GM19240 (cell line): ENCODE measurements around the gene MEGF11.

Source experiments
- DNase-seq: peaks from one replicate; pipeline ENCODE4 v3.0.0; 2011; ENCODE audit warnings: low spot score; ENCODE audit not compliant: insufficient read length

Gene MEGF11

GRCh38 chr15:66067687-66068086 is 185.9 kb downstream of the MEGF11 start:
- DNase-seq, result no peak

GRCh38 chr15:66066481-66066880 is 187.1 kb downstream of the MEGF11 start:
- DNase-seq, result no peak

GRCh38 chr15:66066005-66066404 is 187.5 kb downstream of the MEGF11 start:
- DNase-seq, result no peak

GRCh38 chr15:66065325-66065724 is 188.2 kb downstream of the MEGF11 start:
- no peak for DNase-seq

- no peak for DNase-seq
Measured at GRCh38 chr15:66063147-66063546, 190.4 kb downstream of the MEGF11 start.

- DNase-seq, result no peak
Measured at GRCh38 chr15:66057089-66057488, 196.5 kb downstream of the MEGF11 start.

GRCh38 chr15:66053991-66054390 is 199.6 kb downstream of the MEGF11 start:
- no peak for DNase-seq

GRCh38 chr15:66051833-66052232 is 201.7 kb downstream of the MEGF11 start:
- no peak for DNase-seq

GRCh38 chr15:66050264-66050663 is 203.3 kb downstream of the MEGF11 start:
- DNase-seq, result no peak

- no peak for DNase-seq
Measured at GRCh38 chr15:66049353-66049752, 204.2 kb downstream of the MEGF11 start.

- no peak for DNase-seq
Measured at GRCh38 chr15:66047321-66048024, 206.1 kb downstream of the MEGF11 start.

- no peak for DNase-seq
Measured at GRCh38 chr15:66046751-66047150, 206.8 kb downstream of the MEGF11 start.

- no peak for DNase-seq
Measured at GRCh38 chr15:66046326-66046725, 207.2 kb downstream of the MEGF11 start.

GRCh38 chr15:66045542-66045941 is 208.0 kb downstream of the MEGF11 start:
- no peak for DNase-seq

- no peak for DNase-seq
Measured at GRCh38 chr15:66044837-66045236, 208.7 kb downstream of the MEGF11 start.

- no peak for DNase-seq
Measured at GRCh38 chr15:66043264-66043663, 210.3 kb downstream of the MEGF11 start.

- no peak for DNase-seq
Measured at GRCh38 chr15:66042624-66043023, 210.9 kb downstream of the MEGF11 start.

- DNase-seq, result no peak
Measured at GRCh38 chr15:66041276-66041675, 212.3 kb downstream of the MEGF11 start.

GRCh38 chr15:66040211-66040892 is 213.2 kb downstream of the MEGF11 start:
- no peak for DNase-seq

- no peak for DNase-seq
Measured at GRCh38 chr15:66039117-66039871, 214.3 kb downstream of the MEGF11 start.

- DNase-seq, result no peak
Measured at GRCh38 chr15:66038387-66039116, 215.0 kb downstream of the MEGF11 start.

- DNase-seq, result no peak
Measured at GRCh38 chr15:66036859-66037258, 216.7 kb downstream of the MEGF11 start.
